Renal cortex interstitium (tissue), 11 donors: ENCODE measurements around the gene SELENOK. TPM values are rescaled to one million over a fixed set of nuclear protein-coding genes. Genes with fewer than 3 reads are reported as not detected.
A peak's percentile ranks its signal among the peaks of the same experiment; 100 is the strongest.

Source experiments
- DNase-seq, 11 donors: peaks; one replicate each; pipeline ENCODE4 v3.0.0-alpha.2; 2013; ENCODE audit warnings: low read depth in 9 of 11, low spot score in 4 of 11; ENCODE audit errors: extremely low read depth in 1 of 11
- polyA plus RNA-seq, 3 donors: library from polyadenylated mRNA; unstranded; fragments of 120-200 nt; gene quantifications; one replicate each; pipeline ENCODE4 v1.2.1, GENCODE V29; 2013; ENCODE audit not compliant: insufficient read length in 3 of 3

SELENOK gene
- polyA plus RNA-seq, 3 donors: 72.5 to 93.8 (median 77.9) TPM

- no peak for DNase-seq
Observed at GRCh38 chr3:53849916-53850315, 41.7 kb downstream of the SELENOK start.

- no peak for DNase-seq
Observed at GRCh38 chr3:53846851-53847155, 44.9 kb downstream of the SELENOK start.

DNA sequence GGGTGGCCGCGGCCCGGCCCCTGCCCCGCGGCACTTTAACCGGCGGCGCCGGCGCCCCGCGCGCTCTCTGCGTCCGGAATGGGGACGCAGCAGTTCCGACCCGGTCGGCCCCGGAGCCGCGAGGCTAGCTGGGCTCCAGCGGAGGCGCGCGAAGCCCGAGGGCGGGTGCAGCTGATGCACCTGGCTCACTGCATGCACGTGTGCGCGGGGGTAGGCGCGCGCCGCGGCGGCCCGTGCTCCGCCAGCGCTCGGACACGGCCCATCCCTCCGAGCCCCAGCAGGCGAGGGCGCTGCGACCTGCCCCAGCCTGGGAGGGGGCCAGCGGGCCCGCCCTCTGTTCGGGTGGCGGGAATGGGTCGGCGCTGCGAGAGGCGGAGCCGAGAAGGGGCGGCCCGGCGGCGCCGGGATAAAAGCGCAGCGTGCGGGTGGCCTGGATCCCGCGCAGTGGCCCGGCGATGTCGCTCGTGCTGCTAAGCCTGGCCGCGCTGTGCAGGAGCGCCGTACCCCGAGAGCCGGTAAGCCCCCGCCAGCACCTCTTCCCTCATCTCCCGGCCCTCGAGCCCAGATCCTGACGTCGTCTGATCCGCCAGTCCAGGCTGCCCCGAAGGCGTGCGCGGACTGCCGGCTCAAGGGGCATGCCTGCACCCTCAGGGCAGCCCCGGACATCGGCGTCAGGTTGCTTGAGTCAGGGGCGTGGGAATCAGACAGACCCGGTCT is 45.4 kb downstream of the SELENOK start, which contains the start of the genes CHDH and IL17RB:
Gene CHDH (minus strand): TSS at position 286 of the 717 bp plus-strand sequence. CDS start 22,411 bp downstream, outside the sequence.
Gene IL17RB (plus strand): TSS at position 435 of the 717 bp plus-strand sequence. CDS start 21 bp downstream, at position 456.
- peak in 8 of 11 donors; percentile 36 to 48 (median 41) for DNase-seq

GRCh38 chr3:53845881-53846133 is 45.9 kb downstream of the SELENOK start:
- peak in 1 of 11 donors; percentile 39 for DNase-seq

GRCh38 chr3:53845103-53845880 is 46.4 kb downstream of the SELENOK start:
- peak in 10 of 11 donors; percentile 26 to 62 (median 53) for DNase-seq

- no peak for DNase-seq
Observed at GRCh38 chr3:53844262-53845102, 47.2 kb downstream of the SELENOK start.

DNA sequence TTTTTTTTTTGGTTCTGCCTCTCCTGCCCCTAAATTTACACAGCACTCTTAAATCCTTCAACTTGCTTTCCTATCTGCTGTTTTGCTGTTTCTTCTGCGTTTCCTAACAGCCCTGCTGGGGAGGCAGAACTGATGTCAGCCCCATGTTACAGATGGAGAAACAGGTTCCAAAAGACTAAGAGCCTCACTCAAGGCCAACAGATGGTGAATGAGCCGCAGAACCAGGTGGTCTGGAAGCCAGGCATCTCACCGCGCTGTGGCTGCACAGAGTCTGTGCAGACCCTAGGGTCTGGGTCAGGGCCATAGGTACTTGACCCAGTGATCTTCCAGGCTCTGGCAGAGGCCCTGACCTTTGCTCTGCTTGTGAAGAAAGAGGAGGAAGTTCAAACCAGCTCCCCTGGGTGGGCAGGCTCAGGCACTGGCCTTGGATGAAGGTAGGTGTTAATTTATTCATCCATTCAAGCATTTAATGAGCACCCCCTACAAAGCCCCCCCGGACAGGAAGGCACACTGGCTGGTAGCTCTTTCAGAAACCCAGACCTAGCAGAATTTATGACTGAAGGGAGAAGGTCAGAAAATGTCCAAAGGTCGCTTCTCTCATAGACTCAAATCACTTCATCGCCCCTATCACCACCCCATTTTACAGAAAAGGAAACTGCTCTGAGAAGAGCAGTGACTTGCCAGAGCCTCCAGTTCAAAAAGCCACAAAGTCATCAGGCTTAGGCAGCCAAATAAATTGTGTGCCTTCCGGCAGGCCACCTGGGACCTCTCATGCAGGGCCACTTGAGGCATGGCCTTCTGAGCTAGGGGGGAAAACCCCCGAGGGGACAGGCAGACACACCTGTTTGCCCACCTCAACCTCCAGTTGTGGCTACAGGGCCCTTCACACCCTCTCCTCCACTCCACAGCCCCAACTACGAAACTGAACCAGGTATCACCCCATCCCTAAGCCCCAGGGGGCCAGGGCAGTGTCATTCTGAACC is 48.2 kb downstream of the SELENOK start:
- DNase-seq: no peak

DNA sequence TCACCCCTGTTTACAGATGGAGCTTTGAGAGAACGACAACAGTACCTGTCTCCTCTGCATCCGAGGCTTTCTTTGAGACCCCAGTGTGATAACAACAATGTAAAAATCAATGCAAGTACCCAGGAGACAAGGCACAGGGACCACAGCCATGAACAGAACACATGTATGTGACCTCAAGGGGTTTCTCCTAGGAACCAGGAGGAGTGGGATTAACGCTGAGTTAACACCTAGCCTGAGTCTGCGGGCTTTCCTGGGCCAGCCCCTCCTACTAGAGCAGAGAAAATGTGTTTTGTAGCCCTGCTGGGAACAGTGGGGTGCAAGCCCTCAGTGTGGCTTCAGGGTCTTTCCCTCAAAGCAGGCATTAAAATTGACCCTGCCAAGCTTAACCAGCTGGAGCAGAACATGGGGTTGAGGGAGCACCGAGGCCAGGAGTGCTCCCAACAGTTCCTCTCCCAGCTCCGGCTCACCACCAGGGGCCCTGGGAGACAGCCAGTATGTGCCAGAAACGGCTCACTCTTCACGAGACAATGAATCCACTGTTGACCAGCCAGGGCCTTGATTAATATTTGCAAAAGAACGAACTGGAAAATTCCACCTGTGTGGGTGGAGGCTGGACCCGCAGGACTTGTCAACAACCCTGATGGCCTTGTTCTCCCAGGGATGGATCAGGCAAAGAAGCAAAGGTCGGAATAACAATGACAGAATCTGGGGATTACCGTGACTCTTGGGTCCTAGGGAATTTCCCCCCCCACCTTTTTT is 49.0 kb downstream of the SELENOK start:
- DNase-seq: peak in 6 of 11 donors; percentile 19 to 55 (median 30)

- no peak for DNase-seq
Observed at GRCh38 chr3:53841296-53841695, 50.4 kb downstream of the SELENOK start.

GRCh38 chr3:53837331-53837730 is 54.3 kb downstream of the SELENOK start:
- no peak for DNase-seq

DNA sequence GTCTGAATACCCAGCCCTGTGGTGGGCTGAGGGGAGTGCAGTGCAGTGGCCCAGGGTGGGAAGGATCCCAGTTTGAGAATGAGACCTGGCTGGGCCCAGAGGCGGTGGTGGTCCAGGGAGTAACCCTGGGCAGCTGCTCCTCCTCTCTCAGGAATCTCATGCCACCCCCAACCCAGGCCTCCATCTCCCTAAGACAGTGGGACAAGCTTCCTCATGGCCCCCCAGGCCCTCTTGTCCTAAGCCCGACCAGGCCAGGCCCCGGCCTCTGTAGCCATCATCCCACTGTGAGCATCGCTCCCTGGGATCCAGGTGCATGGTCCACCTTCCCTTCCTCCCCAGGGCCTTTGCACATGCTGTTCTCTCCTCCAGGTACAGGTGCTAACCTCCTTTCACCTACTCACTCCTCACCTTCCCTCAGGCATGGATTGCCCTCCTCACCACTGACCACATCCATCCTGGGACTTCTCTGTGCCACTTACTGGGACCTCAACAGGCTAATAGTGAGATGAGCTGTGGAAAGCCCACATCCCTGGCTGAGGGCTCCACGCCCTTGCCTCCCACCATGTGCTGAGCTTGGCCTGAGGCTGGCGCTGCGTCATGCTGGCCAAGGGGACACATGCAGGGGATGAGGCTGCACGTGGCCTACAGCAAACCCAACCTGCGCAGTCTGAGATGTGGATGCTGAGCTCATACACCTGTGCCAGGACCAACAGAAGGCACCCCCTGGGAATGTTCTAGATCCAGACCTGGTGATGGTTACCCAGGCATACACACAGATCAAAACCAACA is 55.4 kb downstream of the SELENOK start:
- DNase-seq: no peak

GRCh38 chr3:53835257-53835656 is 56.4 kb downstream of the SELENOK start:
- no peak for DNase-seq

GRCh38 chr3:53834429-53835095 is 57.1 kb downstream of the SELENOK start:
- DNase-seq: no peak
